GM19397 (cell line): ENCODE data around the gene ACOT4.
"Not testable (repeated sequence)": the region's sequence is repeated elsewhere in the genome, so short reads cannot be mapped to it uniquely, and the experiment has no call there.

ENCODE experiments used
- ATAC-seq: cut with Tn5 transposase; IDR thresholded peaks from one replicate; pipeline ENCODE4 v1.9.1; 2021; ENCODE audit warnings: mild to moderate bottlenecking, moderate library complexity; ENCODE audit not compliant: unreplicated experiment

ACOT4 gene

GRCh38 chr14:73576391-73576790, 15.3 kb upstream of the ACOT4 start:
- no peak for ATAC-seq

- not testable (repeated sequence) for ATAC-seq
These were observed 14.5 kb upstream of the ACOT4 start for GRCh38 chr14:73577214-73577613.

GRCh38 chr14:73582102-73582979, 9.3 kb upstream of the ACOT4 start:
- ATAC-seq, result not testable (repeated sequence)

- no peak for ATAC-seq
These were observed 3.0 kb upstream of the ACOT4 start for GRCh38 chr14:73588695-73589094.

GRCh38 chr14:73589116-73589515, 2.6 kb upstream of the ACOT4 start:
- no peak for ATAC-seq

GRCh38 chr14:73590673-73591004, 1.0 kb upstream of the ACOT4 start:
- not testable (repeated sequence) for ATAC-seq

GRCh38 chr14:73594491-73594890, 2.8 kb downstream of the ACOT4 start:
- ATAC-seq, result no peak

GRCh38 chr14:73599499-73599898, 7.8 kb downstream of the ACOT4 start:
- ATAC-seq, result no peak

- no peak for ATAC-seq
These were observed 11.3 kb downstream of the ACOT4 start for GRCh38 chr14:73602994-73603393.

GRCh38 chr14:73606271-73606670, 14.6 kb downstream of the ACOT4 start:
- ATAC-seq, result no peak

- no peak for ATAC-seq
These were observed 15.6 kb downstream of the ACOT4 start for GRCh38 chr14:73607241-73607640.

GRCh38 chr14:73610687-73611086, 19.0 kb downstream of the ACOT4 start:
- ATAC-seq, result no peak

- ATAC-seq, result peak; percentile 76
These were observed 20.8 kb downstream of the ACOT4 start, which contains the start of gene ACOT6 for GRCh38 chr14:73612339-73613045. ACOT6 (plus strand) TSS chr14:73612517; CDS start chr14:73612572, 55 bp downstream.

GRCh38 chr14:73613046-73613383, 21.3 kb downstream of the ACOT4 start:
- ATAC-seq, result no peak

GRCh38 chr14:73613419-73613963, 21.8 kb downstream of the ACOT4 start:
- ATAC-seq, result no peak

- no peak for ATAC-seq
These were observed 25.2 kb downstream of the ACOT4 start for GRCh38 chr14:73616831-73617230.

GRCh38 chr14:73619524-73619923, 27.9 kb downstream of the ACOT4 start:
- ATAC-seq, result no peak

GRCh38 chr14:73620268-73620667, 28.6 kb downstream of the ACOT4 start:
- ATAC-seq, result no peak

- no peak for ATAC-seq
These were observed 31.9 kb downstream of the ACOT4 start for GRCh38 chr14:73623504-73624054.

GRCh38 chr14:73625706-73626105, 34.0 kb downstream of the ACOT4 start:
- no peak for ATAC-seq

GRCh38 chr14:73627151-73627558, 35.5 kb downstream of the ACOT4 start:
- ATAC-seq, result no peak
